ENCODE results near the gene CTDSP2. TPM values are rescaled to one million over a fixed set of nuclear protein-coding genes. Genes with fewer than 3 reads are reported as not detected.

The CTDSP2 gene
- total RNA-seq, 6 donors from 2014 or later: 153 to 226 (median 175) TPM

GRCh38 chr12:57834086-57834876, 12.2 kb downstream of the CTDSP2 start:
- H3K4me3 ChIP-seq: no peak overlapping the region
- peaks cover 99 to 100% (median 100%) of the 10 kb centered on the region in 4 donors for H3K4me1 ChIP-seq
- WGBS, 2 donors: 0% methylated on average over 1 of the region's 1 CpG
- H3K9me3 ChIP-seq: no peaks in the 10 kb centered on the region
- peak overlapping the region; percentile 24 to 100 (median 86) for H3K27ac ChIP-seq
- TF ChIP-seq POLR2AphosphoS5 (IDR thresholded peaks at IDR 0.05) (no peak), POLR2A (IDR thresholded peaks at IDR 0.05) (no peak), CTCF (IDR thresholded peaks at IDR 0.05) (no peak), EP300 (IDR thresholded peaks at IDR 0.05) (no peak)
- ATAC-seq (ENCODE audit: low FRiP score in 2 of 2) (no peak), DNase-seq (no peak)
- H3K36me3 ChIP-seq: peaks cover 0 to 13% (median under 1%) of the 10 kb centered on the region in 4 donors
- no peaks in the 10 kb centered on the region for H3K27me3 ChIP-seq

- ATAC-seq (ENCODE audit: low FRiP score in 2 of 2) (no peak), DNase-seq (no peak)
- TF ChIP-seq POLR2A (IDR thresholded peaks at IDR 0.05) (no peak), CTCF (IDR thresholded peaks at IDR 0.05) (no peak), EP300 (IDR thresholded peaks at IDR 0.05) (no peak), POLR2AphosphoS5 (IDR thresholded peaks at IDR 0.05) (no peak)
- H3K27ac ChIP-seq: peak overlapping the region; percentile 50 to 100 (median 86)
- WGBS, 2 donors: 41 to 52% methylated on average over 3 of the region's 3 CpGs
- H3K27me3 ChIP-seq: no peaks in the 10 kb centered on the region
- H3K4me3 ChIP-seq: no peak overlapping the region
- no peaks in the 10 kb centered on the region for H3K9me3 ChIP-seq
- H3K4me1 ChIP-seq: peaks cover 98 to 100% (median 100%) of the 10 kb centered on the region in 4 donors
- H3K36me3 ChIP-seq: peaks cover 3 to 19% (median 7%) of the 10 kb centered on the region in 4 donors
Observed at GRCh38 chr12:57833672-57834071, 12.9 kb downstream of the CTDSP2 start.

- no peak for TF ChIP-seq EP300 (IDR thresholded peaks at IDR 0.05)
- TF ChIP-seq CTCF (IDR thresholded peaks at IDR 0.05): no peak
- no peak for TF ChIP-seq POLR2A (IDR thresholded peaks at IDR 0.05)
- no peak for TF ChIP-seq POLR2AphosphoS5 (IDR thresholded peaks at IDR 0.05)
- Histone ChIP-seq H3K36me3 (peaks cover 8 to 26% (median 14%) of the 10 kb centered on the region in 4 donors), H3K4me1 (peaks cover 94 to 99% (median 97%) of the 10 kb centered on the region in 4 donors), H3K27me3 (no peaks in the 10 kb centered on the region), H3K4me3 (no peak overlapping the region), H3K9me3 (no peaks in the 10 kb centered on the region), H3K27ac (peak overlapping the region; percentile 50 to 100 (median 86))
- DNase-seq (peak in 1 of 2 donors; percentile 46), ATAC-seq (ENCODE audit: low FRiP score in 2 of 2) (no peak)
- WGBS, 2 donors: 30 to 39% methylated on average over 10 of the region's 10 CpGs
Observed at GRCh38 chr12:57832966-57833365, 13.6 kb downstream of the CTDSP2 start.

GRCh38 chr12:57830393-57830792, 16.1 kb downstream of the CTDSP2 start:
- Histone ChIP-seq H3K4me3 (no peak overlapping the region), H3K9me3 (no peaks in the 10 kb centered on the region), H3K27me3 (no peaks in the 10 kb centered on the region), H3K4me1 (peaks cover 68 to 88% (median 81%) of the 10 kb centered on the region in 4 donors), H3K36me3 (peaks cover 33 to 52% (median 40%) of the 10 kb centered on the region in 4 donors), H3K27ac (peak overlapping the region in 3 of 4 donors; percentile 46 to 98 (median 86))
- TF ChIP-seq EP300 (IDR thresholded peaks at IDR 0.05) (no peak), CTCF (IDR thresholded peaks at IDR 0.05) (no peak), POLR2A (IDR thresholded peaks at IDR 0.05) (no peak), POLR2AphosphoS5 (IDR thresholded peaks at IDR 0.05) (no peak)
- no peak for ATAC-seq (ENCODE audit: low FRiP score in 2 of 2)
- no peak for DNase-seq
- 83 to 88% methylated on average over 2 of the region's 2 CpGs for WGBS, 2 donors

All from upper lobe of left lung (tissue), 6 donors.